Measurements from ENCODE around the gene LARP6. TPM values are rescaled to one million over a fixed set of nuclear protein-coding genes. Genes with fewer than 3 reads are reported as not detected.

The LARP6 gene
- polyA plus RNA-seq, 1 donor (not counting 4 experiments of a cell fraction or from before 2014, with no cell fraction given), result 66.1 TPM

DNA sequence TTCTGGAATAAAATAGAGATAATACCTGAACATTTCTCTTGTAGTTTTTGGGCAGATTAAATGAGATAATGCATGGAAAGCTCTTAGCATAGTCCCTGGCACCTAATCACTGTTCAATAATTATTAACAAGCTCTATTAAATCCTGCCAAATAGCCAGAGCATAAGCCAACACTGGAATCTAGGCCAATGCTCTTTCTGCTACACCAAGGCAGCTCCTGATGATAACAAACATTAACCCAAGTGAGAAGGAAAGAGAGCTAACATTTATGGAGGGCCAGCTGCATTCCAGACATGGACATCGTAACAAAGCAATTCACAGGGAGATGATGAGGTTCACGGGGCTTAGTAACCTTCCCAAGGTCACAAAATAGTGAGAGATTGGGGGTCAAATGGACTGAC is 23.3 kb downstream of the LARP6 start:
- FAIRE-seq (no peak), DNase-seq (ENCODE audit: low read depth, low spot score) (no peak)
- Histone ChIP-seq H3K4me3 (ENCODE audit: control insufficient read depth in 2 of 3, extremely low read depth in 1 of 3, insufficient read depth in 2 of 3, low read depth in 1 of 3, low read length in 3 of 3) (no peak overlapping the region), H2AFZ (ENCODE audit: control insufficient read depth, low read length) (no peak overlapping the region), H4K20me1 (ENCODE audit: control insufficient read depth, extremely low read depth, insufficient read depth, low read length) (no peaks in the 10 kb centered on the region), H3K4me1 (ENCODE audit: control insufficient read depth, extremely low read depth, insufficient read depth, low read length) (peaks cover 27% of the 10 kb centered on the region), H3K9me1 (ENCODE audit: control insufficient read depth, extremely low read depth, insufficient read depth, low read length) (no peaks in the 10 kb centered on the region), H3K9me3 (ENCODE audit: control insufficient read depth, low read depth, low read length) (no peaks in the 10 kb centered on the region), H3K9ac (ENCODE audit: control insufficient read depth, extremely low read depth, insufficient read depth, low read length) (no peak overlapping the region), H3K36me3 (ENCODE audit: control insufficient read depth in 2 of 2, extremely low read depth in 1 of 2, insufficient read depth in 2 of 2, low read length in 2 of 2) (peaks cover 7 to 24% of the 10 kb centered on the region in 2 experiments), H3K4me2 (ENCODE audit: control insufficient read depth, extremely low read depth, insufficient read depth, low read depth, low read length) (no peak overlapping the region), H3K27ac (ENCODE audit: control insufficient read depth, insufficient read depth, low read length) (no peak overlapping the region), H3K27me3 (ENCODE audit: control insufficient read depth, extremely low read depth, insufficient read depth, low read length) (no peaks in the 10 kb centered on the region), H3K79me2 (ENCODE audit: control insufficient read depth, insufficient read depth, low read length) (no peaks in the 10 kb centered on the region)
- TF ChIP-seq, protein P1, sequence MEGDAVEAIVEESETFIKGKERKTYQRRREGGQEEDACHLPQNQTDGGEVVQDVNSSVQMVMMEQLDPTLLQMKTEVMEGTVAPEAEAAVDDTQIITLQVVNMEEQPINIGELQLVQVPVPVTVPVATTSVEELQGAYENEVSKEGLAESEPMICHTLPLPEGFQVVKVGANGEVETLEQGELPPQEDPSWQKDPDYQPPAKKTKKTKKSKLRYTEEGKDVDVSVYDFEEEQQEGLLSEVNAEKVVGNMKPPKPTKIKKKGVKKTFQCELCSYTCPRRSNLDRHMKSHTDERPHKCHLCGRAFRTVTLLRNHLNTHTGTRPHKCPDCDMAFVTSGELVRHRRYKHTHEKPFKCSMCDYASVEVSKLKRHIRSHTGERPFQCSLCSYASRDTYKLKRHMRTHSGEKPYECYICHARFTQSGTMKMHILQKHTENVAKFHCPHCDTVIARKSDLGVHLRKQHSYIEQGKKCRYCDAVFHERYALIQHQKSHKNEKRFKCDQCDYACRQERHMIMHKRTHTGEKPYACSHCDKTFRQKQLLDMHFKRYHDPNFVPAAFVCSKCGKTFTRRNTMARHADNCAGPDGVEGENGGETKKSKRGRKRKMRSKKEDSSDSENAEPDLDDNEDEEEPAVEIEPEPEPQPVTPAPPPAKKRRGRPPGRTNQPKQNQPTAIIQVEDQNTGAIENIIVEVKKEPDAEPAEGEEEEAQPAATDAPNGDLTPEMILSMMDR (optimal IDR thresholded peaks at IDR 0.05 in 1 of 3, IDR thresholded peaks at IDR 0.05 in 1 of 3, conservative IDR thresholded peaks at IDR 0.05 in 1 of 3; ENCODE audit: extremely low read depth in 1 of 3, insufficient read depth in 2 of 3, low read length in 3 of 3), result no peak
- TF ChIP-seq EZH2 (IDR thresholded peaks at IDR 0.05; ENCODE audit: low read length), result no peak
- dilution Hi-C loops (cut with MboI; ENCODE audit: extremely low pct_ligation_motif_present, low sequenced_read_pairs), result no loop called here

DNA sequence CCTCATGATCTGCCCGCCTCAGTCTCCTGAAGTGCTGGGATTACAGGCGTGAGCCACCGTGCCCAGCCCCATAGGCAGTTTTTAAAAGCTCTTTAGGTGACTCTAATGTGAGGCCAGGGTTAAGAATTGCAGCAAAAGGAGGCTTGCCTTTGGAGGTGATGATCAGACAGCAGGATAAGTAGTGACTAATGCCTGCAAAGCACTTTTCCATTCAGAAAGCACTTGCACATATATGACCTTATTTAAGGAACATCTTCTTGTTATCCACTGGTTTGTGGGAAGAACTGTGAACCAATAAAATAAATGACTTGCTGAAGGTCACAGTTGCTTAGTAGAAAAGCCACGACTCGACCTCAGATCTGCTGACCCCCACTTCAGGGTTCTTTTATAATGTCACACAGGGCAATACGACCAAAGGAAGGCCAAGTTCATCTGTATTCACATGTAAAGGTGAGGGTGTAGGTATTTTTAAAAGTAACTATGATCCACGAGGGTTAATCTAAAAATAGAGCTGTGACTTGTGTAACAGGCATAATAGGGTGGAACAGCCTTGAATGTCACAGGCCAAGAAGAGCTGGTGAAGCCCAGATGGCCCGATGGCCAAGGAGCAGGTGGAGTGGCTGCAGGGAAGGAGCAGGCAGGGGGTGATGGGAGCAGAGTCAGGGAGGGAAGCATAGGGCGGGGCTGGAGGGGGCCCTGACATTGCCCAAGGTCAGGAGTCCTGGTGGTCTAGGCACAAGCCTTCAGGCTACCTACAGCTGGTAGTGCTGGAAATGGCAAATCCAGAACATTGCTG is 24.4 kb downstream of the LARP6 start:
- Histone ChIP-seq H3K4me1 (ENCODE audit: control insufficient read depth, extremely low read depth, insufficient read depth, low read length) (peaks cover 33% of the 10 kb centered on the region), H3K4me3 (ENCODE audit: control insufficient read depth in 2 of 3, extremely low read depth in 1 of 3, insufficient read depth in 2 of 3, low read depth in 1 of 3, low read length in 3 of 3) (no peak overlapping the region), H3K9me3 (ENCODE audit: control insufficient read depth, low read depth, low read length) (no peaks in the 10 kb centered on the region), H3K27me3 (ENCODE audit: control insufficient read depth, extremely low read depth, insufficient read depth, low read length) (no peaks in the 10 kb centered on the region), H3K36me3 (ENCODE audit: control insufficient read depth in 2 of 2, extremely low read depth in 1 of 2, insufficient read depth in 2 of 2, low read length in 2 of 2) (peaks cover 5 to 15% of the 10 kb centered on the region in 2 experiments), H3K9ac (ENCODE audit: control insufficient read depth, extremely low read depth, insufficient read depth, low read length) (no peak overlapping the region), H2AFZ (ENCODE audit: control insufficient read depth, low read length) (no peak overlapping the region), H3K27ac (ENCODE audit: control insufficient read depth, insufficient read depth, low read length) (no peak overlapping the region), H4K20me1 (ENCODE audit: control insufficient read depth, extremely low read depth, insufficient read depth, low read length) (no peaks in the 10 kb centered on the region), H3K79me2 (ENCODE audit: control insufficient read depth, insufficient read depth, low read length) (no peaks in the 10 kb centered on the region), H3K9me1 (ENCODE audit: control insufficient read depth, extremely low read depth, insufficient read depth, low read length) (no peaks in the 10 kb centered on the region), H3K4me2 (ENCODE audit: control insufficient read depth, extremely low read depth, insufficient read depth, low read depth, low read length) (no peak overlapping the region)
- TF ChIP-seq, protein P1 (optimal IDR thresholded peaks at IDR 0.05 in 1 of 3, IDR thresholded peaks at IDR 0.05 in 1 of 3, conservative IDR thresholded peaks at IDR 0.05 in 1 of 3; ENCODE audit: extremely low read depth in 1 of 3, insufficient read depth in 2 of 3, low read length in 3 of 3), result no peak
- no peak for TF ChIP-seq EZH2 (IDR thresholded peaks at IDR 0.05; ENCODE audit: low read length)
- no peak for FAIRE-seq
- dilution Hi-C loops (cut with MboI; ENCODE audit: extremely low pct_ligation_motif_present, low sequenced_read_pairs), result no loop called here
- no peak for DNase-seq (ENCODE audit: low read depth, low spot score)

All from keratinocyte (primary cell).